ENCODE results near the gene ZNF710. TPM values are rescaled to one million over a fixed set of nuclear protein-coding genes. Genes with fewer than 3 reads are reported as not detected.

ZNF710 gene
- total and polyA plus RNA-seq, 2 of the 8 experiments (the other 6 are each of a cell fraction or from before 2014, with no cell fraction given) = 10.5 to 24.0 TPM

DNA sequence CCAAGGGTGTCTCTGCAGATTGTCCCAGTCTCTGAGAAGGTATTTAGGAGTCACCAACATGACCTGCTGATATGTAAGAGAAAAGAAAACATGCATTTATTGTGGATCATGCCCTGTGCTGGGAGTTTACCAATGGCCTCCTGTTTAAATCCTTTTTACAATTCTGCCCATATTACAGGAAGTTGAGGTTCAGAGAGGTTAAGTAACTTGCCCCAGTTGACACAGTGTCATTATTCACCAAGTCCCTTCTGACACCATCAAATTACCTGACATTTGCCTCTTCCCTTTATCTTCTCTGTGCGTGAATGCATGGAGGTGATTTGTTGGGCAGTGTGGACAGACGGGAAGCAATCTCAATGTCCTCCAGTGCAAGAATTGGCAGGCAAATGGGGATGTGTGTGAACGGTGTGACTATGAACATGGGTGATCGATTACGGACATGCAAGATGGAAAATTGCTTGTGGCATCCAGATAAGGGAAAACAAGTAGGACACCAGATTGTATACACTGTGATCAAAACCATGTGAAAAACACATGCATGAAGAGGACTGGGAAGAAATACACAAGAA is 27.3 kb downstream of the ZNF710 start:
- ChIA-PET CTCF (ENCODE audit: partially characterized antibody) (no interaction called here), POLR2A (ENCODE audit: partially characterized antibody) (interaction anchor here (0.9 kb wide), 1 partner anchor 141 kb away, joined by 3 read pairs; no protein-coding TSS in a partner anchor)
- Histone ChIP-seq H3K4me3 (ENCODE audit: extremely low read depth in 1 of 4, insufficient read depth in 2 of 4, low read depth in 3 of 4, low read length in 4 of 4) (no peak overlapping the region), H4K91ac (replicated peaks; ENCODE audit: insufficient read length, low read length) (no peak overlapping the region), H3K9me3 (ENCODE audit: insufficient read depth in 2 of 2, low read depth in 1 of 2, low read length in 1 of 2) (no peaks in the 10 kb centered on the region), H2BK12ac (ENCODE audit: low read depth, low read length) (no peak overlapping the region), H2AK5ac (ENCODE audit: low read depth, low read length) (no peak overlapping the region), H4K5ac (ENCODE audit: insufficient read length, low read depth, low read length) (no peak overlapping the region), H2BK5ac (ENCODE audit: low read depth, low read length) (no peak overlapping the region), H3K14ac (ENCODE audit: insufficient read length) (no peak overlapping the region), H3K27ac (ENCODE audit: low read depth, low read length) (no peak overlapping the region), H2BK15ac (ENCODE audit: low read length) (no peak overlapping the region), H3K4ac (replicated peaks; ENCODE audit: insufficient read length, low read depth, low read length) (no peak overlapping the region), H2BK120ac (replicated peaks; ENCODE audit: low read depth, low read length) (no peak overlapping the region), H2BK20ac (ENCODE audit: low read length) (no peak overlapping the region), H3K23me2 (ENCODE audit: low read depth, low read length) (no peaks in the 10 kb centered on the region), H3K56ac (replicated peaks; ENCODE audit: insufficient read length, low read depth, low read length) (no peak overlapping the region), H4K20me1 (replicated peaks in 1 of 2; ENCODE audit: control insufficient read depth in 1 of 2, insufficient read depth in 2 of 2, low read length in 2 of 2) (peaks cover 0 to 6% of the 10 kb centered on the region in 2 experiments), H3K4me1 (replicated peaks in 1 of 4; ENCODE audit: control insufficient read depth in 3 of 4, insufficient read depth in 4 of 4, low read length in 3 of 4) (peaks cover 0 to 10% (median 2%) of the 10 kb centered on the region in 4 experiments; a peak in 5 of 7 replicates), H3K27me3 (replicated peaks in 1 of 4; ENCODE audit: control insufficient read depth in 3 of 4, extremely low read depth in 1 of 4, insufficient read depth in 3 of 4, low read length in 3 of 4) (no peaks in the 10 kb centered on the region), H2AFZ (ENCODE audit: low read length) (no peak overlapping the region), H4K8ac (ENCODE audit: extremely low read depth, insufficient read depth, low read length) (no peak overlapping the region), H3K79me1 (ENCODE audit: low read depth, low read length) (peaks cover 3% of the 10 kb centered on the region; the same call in 1 of the 2 replicates), H3K36me3 (ENCODE audit: control insufficient read depth in 2 of 4, insufficient read depth in 4 of 4, low read length in 3 of 4) (no peaks in the 10 kb centered on the region), H3K23ac (ENCODE audit: insufficient read length) (no peak overlapping the region), H3K18ac (ENCODE audit: extremely low read depth, low read length) (no peak overlapping the region), H3K9ac (replicated peaks in 1 of 4; ENCODE audit: extremely low read depth in 1 of 4, low read depth in 3 of 4, low read length in 3 of 4) (peak overlapping the region in 1 of 4 experiments; percentile 9; a peak in 1 of 7 replicates), H3K79me2 (ENCODE audit: control insufficient read depth in 1 of 2, insufficient read depth in 2 of 2, low read length in 2 of 2) (peaks cover 0 to 8% of the 10 kb centered on the region in 2 experiments; a peak in 1 of 4 replicates), H3K4me2 (ENCODE audit: insufficient read depth in 1 of 2, low read depth in 2 of 2, low read length in 2 of 2) (no peak overlapping the region)
- no peak for DNase-seq (ENCODE audit: low read depth in 1 of 2, low spot score in 2 of 2)
- 87% methylated on average over 5 of the region's 5 CpGs; no CpG with 5 or more reads in 1 of the 2 experiments for WGBS, 2 experiments (ENCODE audit: extremely low coverage in 1 of 2, insufficient coverage in 1 of 2, insufficient read length in 1 of 2, insufficient replicate concordance in 2 of 2, low coverage in 1 of 2, low lambda C conversion rate in 2 of 2, missing lambda C conversion rate in 1 of 2)
- FAIRE-seq = no peak

All from H1 (cell line).